Vagina (tissue), 2 donors: ENCODE measurements around the gene RMND5A. TPM values are rescaled to one million over a fixed set of nuclear protein-coding genes. Genes with fewer than 3 reads are reported as not detected.

Experiments used
- DNase-seq, 2 donors: peaks; one replicate each; pipeline ENCODE4 v3.0.0-alpha.2; 2017; ENCODE audit errors: extremely low spot score in 2 of 2
- H3K27ac ChIP-seq: fragments of 200-600 bp; sonication (generic); one replicate; pipeline ENCODE4 v1.5.1; 2019
- H3K27me3 ChIP-seq: fragments of 200-600 bp; sonication (generic); one replicate; pipeline ENCODE4 v1.5.1; 2019
- H3K36me3 ChIP-seq, 2 donors: fragments of 200-600 bp; sonication (generic); one replicate each; pipeline ENCODE4 v1.5.1; 2017 to 2019
- H3K4me1 ChIP-seq: fragments of 200-600 bp; sonication (generic); one replicate; pipeline ENCODE4 v1.5.1; 2019
- H3K4me3 ChIP-seq, 2 donors: fragments of 200-600 bp; sonication (generic); 1 replicate in 1 of 2; 2 replicates in 1 of 2; pipeline ENCODE4 v1.5.1; 2016 to 2019
- H3K9me3 ChIP-seq: fragments of 200-600 bp; sonication (generic); one replicate; pipeline ENCODE4 v1.5.1; 2019
- CTCF ChIP-seq, 3 experiments: fragments of 450-650 bp in 2 of 3; fragments of 200-600 bp in 1 of 3; sonication (generic) in 1 of 3; IDR thresholded peaks; one replicate each; pipeline ENCODE4 v1.5.1; 2017 to 2019; ENCODE audit warnings: antibody characterized with exemption in 3 of 3, mild to moderate bottlenecking in 2 of 3, moderate library complexity in 2 of 3
- POLR2A ChIP-seq, 2 donors: fragments of 450-650 bp; IDR thresholded peaks; one replicate each; pipeline ENCODE4 v1.6.1; 2017; ENCODE audit warnings: antibody characterized with exemption in 2 of 2, mild to moderate bottlenecking in 2 of 2, moderate library complexity in 2 of 2
- POLR2AphosphoS5 ChIP-seq, 2 donors: sonication (generic); formaldehyde crosslinking; IDR thresholded peaks; one replicate each; pipeline ENCODE4 v1.9.0; 2017; ENCODE audit warnings: antibody characterized with exemption in 2 of 2, mild to moderate bottlenecking in 2 of 2, low read depth in 1 of 2; ENCODE audit not compliant: insufficient read depth in 1 of 2
- intact Hi-C: fragments of 100-400 bp; cut with DNase I; formaldehyde crosslinking; loops from one replicate; pipeline ENCODE4 v1.15.1; 2023
- total RNA-seq: library from RNA; depleted of rRNA; stranded (reverse); fragments of >200 nt; gene quantifications from one replicate; pipeline ENCODE4 v1.2.3, GENCODE V29; 2016

The RMND5A gene
- total RNA-seq, 1 donor from 2014 or later: 37.6 TPM

- TF ChIP-seq CTCF (IDR thresholded peaks at IDR 0.05) (no peak), POLR2A (IDR thresholded peaks at IDR 0.05) (no peak), POLR2AphosphoS5 (IDR thresholded peaks at IDR 0.05; ENCODE audit: insufficient read depth in 1 of 2, low read depth in 1 of 2) (no peak)
- peaks cover 8% of the 10 kb centered on the region for H3K4me1 ChIP-seq
- no peaks in the 10 kb centered on the region for H3K9me3 ChIP-seq
- H3K36me3 ChIP-seq: no peaks in the 10 kb centered on the region
- intact Hi-C loops: no loop called here
- no peak for DNase-seq
- no peaks in the 10 kb centered on the region for H3K27me3 ChIP-seq
- H3K4me3 ChIP-seq: no peak overlapping the region
- no peak overlapping the region for H3K27ac ChIP-seq
Measured at GRCh38 chr2:86673986-86674670, 46.0 kb upstream of the RMND5A start.

GRCh38 chr2:86675104-86675503 is 45.0 kb upstream of the RMND5A start:
- Histone ChIP-seq H3K27me3 (no peaks in the 10 kb centered on the region), H3K4me1 (peaks cover 8% of the 10 kb centered on the region), H3K4me3 (no peak overlapping the region), H3K9me3 (no peaks in the 10 kb centered on the region), H3K27ac (no peak overlapping the region), H3K36me3 (no peaks in the 10 kb centered on the region)
- intact Hi-C loops: no loop called here
- no peak for DNase-seq
- no peak for TF ChIP-seq POLR2A (IDR thresholded peaks at IDR 0.05)
- TF ChIP-seq CTCF (IDR thresholded peaks at IDR 0.05): no peak
- TF ChIP-seq POLR2AphosphoS5 (IDR thresholded peaks at IDR 0.05; ENCODE audit: insufficient read depth in 1 of 2, low read depth in 1 of 2): no peak

GRCh38 chr2:86675511-86676015 is 44.5 kb upstream of the RMND5A start:
- intact Hi-C loops: no loop called here
- H3K4me1 ChIP-seq: peaks cover 8% of the 10 kb centered on the region
- no peak overlapping the region for H3K4me3 ChIP-seq
- H3K36me3 ChIP-seq: no peaks in the 10 kb centered on the region
- H3K9me3 ChIP-seq: no peaks in the 10 kb centered on the region
- H3K27me3 ChIP-seq: no peaks in the 10 kb centered on the region
- peak in 1 of 2 donors; percentile 62 for DNase-seq
- H3K27ac ChIP-seq: no peak overlapping the region
- no peak for TF ChIP-seq CTCF (IDR thresholded peaks at IDR 0.05)
- no peak for TF ChIP-seq POLR2AphosphoS5 (IDR thresholded peaks at IDR 0.05; ENCODE audit: insufficient read depth in 1 of 2, low read depth in 1 of 2)
- no peak for TF ChIP-seq POLR2A (IDR thresholded peaks at IDR 0.05)

DNA sequence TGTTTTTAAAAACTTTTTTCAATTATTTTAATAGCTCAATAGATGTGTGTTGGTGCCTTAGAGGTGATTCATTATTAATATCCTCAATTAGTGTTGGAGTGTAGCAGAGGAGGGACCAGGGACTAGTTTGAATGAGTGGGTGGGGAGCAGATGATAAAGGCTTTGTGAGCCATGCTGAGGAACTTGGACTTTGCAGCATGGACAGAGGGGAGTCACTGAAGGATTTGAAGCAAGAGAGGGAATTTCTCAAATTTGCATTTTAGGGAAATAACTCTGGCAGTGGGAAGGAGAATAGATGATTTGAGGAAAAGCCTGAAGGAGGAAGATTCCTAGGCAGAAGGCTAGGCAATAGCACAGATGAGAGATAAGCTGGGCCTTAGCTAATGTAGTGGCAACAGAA is 42.3 kb upstream of the RMND5A start:
- Histone ChIP-seq H3K9me3 (no peaks in the 10 kb centered on the region), H3K27ac (no peak overlapping the region), H3K4me3 (no peak overlapping the region), H3K4me1 (no peaks in the 10 kb centered on the region), H3K36me3 (no peaks in the 10 kb centered on the region), H3K27me3 (no peaks in the 10 kb centered on the region)
- intact Hi-C loops: no loop called here
- no peak for DNase-seq
- TF ChIP-seq POLR2AphosphoS5 (IDR thresholded peaks at IDR 0.05; ENCODE audit: insufficient read depth in 1 of 2, low read depth in 1 of 2) (no peak), POLR2A (IDR thresholded peaks at IDR 0.05) (no peak)

- H3K27ac ChIP-seq: no peak overlapping the region
- no peaks in the 10 kb centered on the region for H3K9me3 ChIP-seq
- no peak for DNase-seq
- no peaks in the 10 kb centered on the region for H3K36me3 ChIP-seq
- no peak overlapping the region for H3K4me3 ChIP-seq
- intact Hi-C loops: no loop called here
- no peaks in the 10 kb centered on the region for H3K27me3 ChIP-seq
- TF ChIP-seq POLR2A (IDR thresholded peaks at IDR 0.05) (no peak), CTCF (IDR thresholded peaks at IDR 0.05) (no peak), POLR2AphosphoS5 (IDR thresholded peaks at IDR 0.05; ENCODE audit: insufficient read depth in 1 of 2, low read depth in 1 of 2) (no peak)
- no peaks in the 10 kb centered on the region for H3K4me1 ChIP-seq
Measured at GRCh38 chr2:86679036-86679435, 41.1 kb upstream of the RMND5A start.
